ENCODE measurements around the gene SMAD3.

DNA sequence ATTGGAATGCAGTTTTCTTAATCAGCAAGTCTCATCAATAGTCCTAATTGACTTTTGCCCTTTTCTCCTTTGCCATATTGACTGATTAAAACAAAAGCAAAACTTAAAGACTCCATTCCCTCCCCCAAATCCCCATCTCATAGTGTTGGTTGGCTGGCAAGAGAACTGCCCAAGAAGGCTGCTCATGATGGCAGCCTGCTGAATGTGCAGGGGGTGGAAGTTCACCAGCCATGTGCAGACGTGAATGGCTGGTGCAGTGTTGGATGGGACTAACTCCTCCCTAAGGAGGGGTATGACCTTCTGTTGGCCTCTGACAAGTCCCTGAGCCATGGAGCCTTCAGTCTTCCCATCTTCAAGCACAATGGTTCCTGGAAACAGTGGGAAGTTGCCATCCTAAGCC is 7.0 kb downstream of the SMAD3 start:
- TF ChIP-seq EZH2phosphoT487 (IDR thresholded peaks at IDR 0.05; ENCODE audit: insufficient read depth, low read depth) (no peak), EZH2 (IDR thresholded peaks at IDR 0.05; ENCODE audit: insufficient read depth, poor library complexity, severe bottlenecking) (no peak)
